HG03039 (cell line): Measurements from ENCODE around the gene FRMD8.

ENCODE experiments used
- ATAC-seq: cut with Tn5 transposase; IDR thresholded peaks from one replicate; pipeline ENCODE4 v1.9.1; 2021; ENCODE audit warnings: mild to moderate bottlenecking, moderate library complexity; ENCODE audit not compliant: unreplicated experiment

Gene FRMD8

DNA sequence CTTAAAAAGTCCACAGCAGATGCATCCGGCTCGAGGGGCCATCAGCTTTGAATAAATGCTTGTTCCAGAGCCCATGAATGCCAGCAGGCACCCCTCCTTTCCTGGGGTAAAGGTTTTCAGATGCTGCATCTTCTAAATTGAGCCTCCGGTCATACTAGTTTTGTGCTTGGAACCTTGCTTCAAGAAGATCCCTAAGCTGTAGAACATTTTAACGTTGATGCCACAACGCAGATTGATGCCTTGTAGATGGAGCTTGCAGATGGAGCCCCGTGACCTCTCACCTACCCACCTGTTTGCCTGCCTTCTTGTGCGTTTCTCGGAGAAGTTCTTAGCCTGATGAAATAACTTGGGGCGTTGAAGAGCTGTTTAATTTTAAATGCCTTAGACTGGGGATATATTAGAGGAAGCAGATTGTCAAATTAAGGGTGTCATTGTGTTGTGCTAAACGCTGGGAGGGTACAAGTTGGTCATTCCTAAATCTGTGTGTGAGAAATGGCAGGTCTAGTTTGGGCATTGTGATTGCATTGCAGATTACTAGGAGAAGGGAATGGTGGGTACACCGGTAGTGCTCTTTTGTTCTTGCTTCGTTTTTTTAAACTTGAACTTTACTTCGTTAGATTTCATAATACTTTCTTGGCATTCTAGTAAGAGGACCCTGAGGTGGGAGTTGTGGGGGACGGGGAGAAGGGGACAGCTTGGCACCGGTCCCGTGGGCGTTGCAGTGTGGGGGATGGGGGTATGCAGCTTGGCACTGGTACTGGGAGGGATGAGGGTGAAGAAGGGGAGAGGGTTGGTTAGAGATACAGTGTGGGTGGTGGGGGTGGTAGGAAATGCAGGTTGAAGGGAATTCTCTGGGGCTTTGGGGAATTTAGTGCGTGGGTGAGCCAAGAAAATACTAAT is 38.0 kb downstream of the FRMD8 start:
- ATAC-seq = no peak

DNA sequence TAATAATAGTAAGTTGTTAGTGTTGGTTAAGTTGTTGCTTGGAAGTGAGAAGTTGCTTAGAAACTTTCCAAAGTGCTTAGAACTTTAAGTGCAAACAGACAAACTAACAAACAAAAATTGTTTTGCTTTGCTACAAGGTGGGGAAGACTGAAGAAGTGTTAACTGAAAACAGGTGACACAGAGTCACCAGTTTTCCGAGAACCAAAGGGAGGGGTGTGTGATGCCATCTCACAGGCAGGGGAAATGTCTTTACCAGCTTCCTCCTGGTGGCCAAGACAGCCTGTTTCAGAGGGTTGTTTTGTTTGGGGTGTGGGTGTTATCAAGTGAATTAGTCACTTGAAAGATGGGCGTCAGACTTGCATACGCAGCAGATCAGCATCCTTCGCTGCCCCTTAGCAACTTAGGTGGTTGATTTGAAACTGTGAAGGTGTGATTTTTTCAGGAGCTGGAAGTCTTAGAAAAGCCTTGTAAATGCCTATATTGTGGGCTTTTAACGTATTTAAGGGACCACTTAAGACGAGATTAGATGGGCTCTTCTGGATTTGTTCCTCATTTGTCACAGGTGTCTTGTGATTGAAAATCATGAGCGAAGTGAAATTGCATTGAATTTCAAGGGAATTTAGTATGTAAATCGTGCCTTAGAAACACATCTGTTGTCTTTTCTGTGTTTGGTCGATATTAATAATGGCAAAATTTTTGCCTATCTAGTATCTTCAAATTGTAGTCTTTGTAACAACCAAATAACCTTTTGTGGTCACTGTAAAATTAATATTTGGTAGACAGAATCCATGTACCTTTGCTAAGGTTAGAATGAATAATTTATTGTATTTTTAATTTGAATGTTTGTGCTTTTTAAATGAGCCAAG is 38.9 kb downstream of the FRMD8 start:
- ATAC-seq = no peak

DNA sequence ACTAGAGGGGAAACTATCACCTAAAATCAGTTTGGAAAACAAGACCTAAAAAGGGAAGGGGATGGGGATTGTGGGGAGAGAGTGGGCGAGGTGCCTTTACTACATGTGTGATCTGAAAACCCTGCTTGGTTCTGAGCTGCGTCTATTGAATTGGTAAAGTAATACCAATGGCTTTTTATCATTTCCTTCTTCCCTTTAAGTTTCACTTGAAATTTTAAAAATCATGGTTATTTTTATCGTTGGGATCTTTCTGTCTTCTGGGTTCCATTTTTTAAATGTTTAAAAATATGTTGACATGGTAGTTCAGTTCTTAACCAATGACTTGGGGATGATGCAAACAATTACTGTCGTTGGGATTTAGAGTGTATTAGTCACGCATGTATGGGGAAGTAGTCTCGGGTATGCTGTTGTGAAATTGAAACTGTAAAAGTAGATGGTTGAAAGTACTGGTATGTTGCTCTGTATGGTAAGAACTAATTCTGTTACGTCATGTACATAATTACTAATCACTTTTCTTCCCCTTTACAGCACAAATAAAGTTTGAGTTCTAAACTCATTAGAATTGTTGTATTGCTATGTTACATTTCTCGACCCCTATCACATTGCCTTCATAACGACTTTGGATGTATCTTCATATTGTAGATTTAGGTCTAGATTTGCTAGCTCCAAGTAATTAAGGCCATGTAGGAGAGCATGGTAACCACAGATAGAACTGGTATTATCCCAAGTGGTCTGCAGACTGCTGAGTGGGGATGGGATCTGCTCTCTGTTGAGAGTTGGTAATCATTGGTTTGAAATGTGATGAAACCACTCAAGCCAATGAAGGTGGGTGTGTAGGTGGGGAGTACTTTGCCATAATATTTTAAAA is 39.8 kb downstream of the FRMD8 start:
- no peak for ATAC-seq

DNA sequence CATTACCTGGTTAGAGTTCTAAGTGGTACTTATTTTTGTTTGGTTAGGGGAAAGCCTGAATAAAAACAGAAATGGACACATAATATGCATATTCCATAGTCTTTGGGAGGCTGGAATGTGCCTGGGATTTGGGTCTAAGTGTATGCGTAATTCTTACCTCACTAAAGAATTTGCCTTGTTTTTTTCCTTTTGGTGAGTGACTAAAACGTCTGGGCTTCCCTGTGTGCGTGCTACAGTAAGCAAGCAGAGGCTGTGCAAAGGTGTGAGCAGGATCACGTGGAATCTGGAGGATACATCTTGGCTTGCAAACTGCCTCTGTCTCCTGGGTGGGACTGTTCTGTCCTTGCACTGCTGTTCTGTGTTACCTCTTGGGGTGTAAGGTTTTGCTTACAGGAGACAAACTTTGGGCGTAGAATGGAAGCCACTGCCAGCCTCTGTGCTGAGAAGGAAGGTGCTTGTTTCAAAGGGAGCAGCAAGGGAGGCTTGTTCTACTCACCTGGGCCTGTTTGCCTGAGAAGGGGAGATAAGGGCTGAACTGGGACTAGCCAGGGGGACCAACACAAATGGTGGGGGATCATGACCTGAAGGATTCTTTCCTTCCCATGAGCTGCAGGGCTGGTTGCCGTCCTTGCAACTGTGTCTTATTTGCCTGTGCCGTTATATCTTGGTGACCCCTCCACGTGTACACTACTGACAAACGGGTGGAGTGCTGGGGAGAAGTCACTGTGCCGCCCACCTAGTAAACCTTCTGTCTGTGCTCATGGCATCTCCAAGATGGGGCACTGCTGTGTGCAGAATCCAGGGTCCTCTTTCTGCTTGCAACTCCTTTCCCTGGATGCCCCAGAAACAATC is 40.6 kb downstream of the FRMD8 start:
- no peak for ATAC-seq

DNA sequence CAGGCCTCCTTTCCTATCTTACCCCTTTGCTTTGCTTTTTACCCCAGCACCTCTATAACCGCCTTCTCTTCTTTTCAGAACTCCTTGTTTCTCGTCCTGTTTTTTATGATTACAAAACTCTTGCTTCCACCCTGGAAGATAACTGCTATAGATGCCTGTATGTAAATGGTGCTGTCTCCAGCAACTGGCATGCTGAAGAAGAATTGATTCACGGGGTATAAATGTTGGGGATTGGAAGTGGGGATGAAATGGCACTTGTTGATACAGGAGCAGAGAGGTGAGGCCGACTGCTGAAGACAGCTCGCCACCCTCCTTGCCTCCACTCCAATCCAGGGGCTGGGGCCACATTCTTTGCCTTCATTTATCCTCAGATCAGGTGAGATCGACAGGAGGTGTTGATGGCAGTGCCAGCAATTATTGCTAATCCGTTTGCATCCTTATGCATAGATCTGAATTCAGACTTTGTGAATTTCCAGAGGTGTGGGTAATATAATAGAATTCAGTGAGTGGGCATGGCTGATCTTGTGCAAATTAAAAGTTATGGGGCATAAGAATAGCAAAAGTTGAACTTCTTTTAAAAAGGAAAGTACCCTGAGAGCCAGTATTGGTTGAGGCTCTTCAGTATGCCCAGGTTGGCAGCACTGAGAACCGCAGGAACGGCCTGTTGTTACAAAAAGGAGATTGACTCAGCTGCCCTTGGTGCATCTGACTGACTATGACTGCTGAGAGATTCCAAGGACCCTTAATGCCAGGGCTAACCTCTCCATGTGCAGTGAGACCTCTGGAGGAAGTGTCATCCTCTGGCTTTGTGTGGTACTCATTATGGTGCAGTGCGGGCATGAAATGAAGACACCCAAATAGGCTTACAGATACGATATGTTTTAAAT is 41.5 kb downstream of the FRMD8 start:
- ATAC-seq = no peak

DNA sequence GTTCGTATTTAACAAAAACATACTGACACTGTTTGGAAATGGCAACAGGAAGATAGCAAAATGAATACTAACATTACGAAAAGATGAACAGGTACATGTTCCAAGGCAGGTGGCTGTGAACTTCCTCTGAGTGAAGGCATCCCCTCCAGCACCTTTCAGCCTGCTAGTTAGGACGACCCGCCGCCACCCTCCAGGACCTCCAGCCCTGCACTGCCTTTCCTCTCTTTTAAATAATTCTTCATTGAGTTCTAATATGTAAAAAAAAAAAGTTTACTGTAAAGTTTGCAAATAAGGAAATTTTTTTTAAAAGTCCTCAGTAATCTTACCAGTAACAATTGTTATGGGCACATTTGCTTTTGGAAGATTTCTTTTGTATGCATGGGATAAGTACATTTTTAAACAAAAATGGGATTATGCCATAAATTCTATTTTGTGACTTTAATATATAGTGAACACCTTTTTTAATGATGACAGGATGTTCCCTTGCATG is 42.2 kb downstream of the FRMD8 start:
- ATAC-seq = no peak

DNA sequence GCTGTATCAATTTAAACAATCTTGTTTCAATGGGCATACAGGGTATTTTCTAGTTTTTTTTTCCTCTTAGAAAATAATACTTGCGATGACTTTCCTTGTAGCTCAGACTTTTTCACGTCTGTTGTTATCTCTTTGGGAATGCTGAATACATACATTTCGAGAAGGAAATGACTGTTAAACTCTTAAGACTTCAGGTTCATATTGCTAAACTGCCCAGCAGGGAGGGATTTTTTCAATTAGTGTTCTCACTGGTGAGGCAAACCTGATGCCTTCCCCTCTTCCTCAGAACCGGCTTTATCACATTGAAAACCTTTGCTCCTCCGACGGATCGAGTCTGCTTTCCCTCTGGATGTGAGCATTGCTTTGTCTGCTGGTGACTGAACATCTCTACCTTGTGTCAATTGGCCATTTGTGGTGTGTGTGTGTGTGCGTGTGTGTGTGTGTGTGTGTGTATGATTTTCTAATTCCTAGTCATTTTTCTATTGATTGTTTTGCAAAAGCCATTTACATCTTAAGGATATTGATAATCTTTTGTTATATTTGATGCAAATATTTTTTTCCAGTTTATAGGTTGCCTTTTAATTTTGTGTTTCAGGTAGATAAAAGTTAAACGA is 42.7 kb downstream of the FRMD8 start:
- ATAC-seq = no peak

DNA sequence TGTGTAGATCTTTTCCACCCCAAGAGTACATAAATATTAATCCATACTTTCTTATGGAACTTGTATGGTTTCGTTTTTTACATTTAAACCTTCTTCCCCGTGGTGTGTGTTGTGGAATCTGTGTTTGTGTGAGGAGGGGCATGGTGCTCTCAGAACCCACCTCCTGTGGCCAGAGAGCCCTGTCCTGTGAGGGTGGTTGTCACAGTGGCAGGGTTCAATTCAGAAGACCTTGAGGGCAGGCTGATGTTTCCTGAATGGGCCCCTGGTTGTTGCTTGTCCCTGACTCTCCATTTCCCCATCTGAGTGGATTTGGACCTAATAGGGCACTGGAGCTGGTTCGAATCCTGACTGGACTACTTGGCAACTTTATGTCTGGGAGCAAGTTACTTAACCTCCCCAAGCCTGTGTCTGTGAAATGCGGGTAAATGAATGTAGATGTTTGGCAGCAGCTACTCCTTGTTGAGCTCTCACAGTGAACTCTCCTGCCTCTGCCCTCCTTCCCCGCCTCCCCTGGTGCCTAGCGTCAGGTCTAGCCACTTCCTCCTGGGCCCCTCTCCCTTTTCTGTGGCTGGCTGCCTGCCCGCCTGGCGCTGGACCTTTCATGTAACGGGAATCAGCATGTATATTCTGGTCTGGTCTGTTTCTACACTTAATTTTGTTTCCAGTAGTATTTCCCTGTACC is 43.4 kb downstream of the FRMD8 start:
- no peak for ATAC-seq

DNA sequence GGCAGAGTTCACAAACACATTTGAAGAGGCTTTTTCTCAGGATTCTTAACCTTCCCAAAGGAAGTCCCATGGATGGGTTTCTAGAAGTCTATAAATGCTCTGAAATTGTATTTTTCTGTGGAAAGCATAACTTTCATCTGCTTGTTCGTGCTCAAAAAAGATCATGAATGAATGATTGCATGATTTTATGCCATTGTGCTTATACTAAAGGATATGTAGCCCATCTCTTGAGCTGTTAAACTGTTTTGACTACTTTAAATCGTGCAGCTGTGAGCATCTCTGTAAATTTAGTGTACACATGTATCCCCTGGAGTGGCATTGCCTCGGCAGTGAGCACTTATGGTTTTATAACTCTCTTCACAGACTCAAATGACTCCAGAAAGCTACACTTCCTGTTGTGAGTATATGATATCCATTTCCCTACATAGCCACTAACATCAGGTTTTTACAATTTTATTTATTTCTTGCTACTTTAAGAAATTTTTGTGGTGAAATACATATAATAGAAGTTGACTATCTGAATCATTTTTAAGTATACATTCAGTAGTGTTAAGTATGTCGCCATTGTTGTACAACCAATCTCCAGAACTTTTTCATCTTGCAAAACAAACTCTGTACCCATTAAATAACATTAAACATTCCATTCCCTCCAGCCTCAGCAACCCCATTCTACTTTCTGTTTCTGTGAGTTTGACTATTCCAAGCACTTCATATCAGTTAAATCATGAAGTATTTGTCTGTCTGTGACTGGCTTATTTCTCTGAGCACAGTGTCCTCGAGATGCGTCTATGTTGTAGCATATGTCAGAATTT is 44.2 kb downstream of the FRMD8 start:
- no peak for ATAC-seq

DNA sequence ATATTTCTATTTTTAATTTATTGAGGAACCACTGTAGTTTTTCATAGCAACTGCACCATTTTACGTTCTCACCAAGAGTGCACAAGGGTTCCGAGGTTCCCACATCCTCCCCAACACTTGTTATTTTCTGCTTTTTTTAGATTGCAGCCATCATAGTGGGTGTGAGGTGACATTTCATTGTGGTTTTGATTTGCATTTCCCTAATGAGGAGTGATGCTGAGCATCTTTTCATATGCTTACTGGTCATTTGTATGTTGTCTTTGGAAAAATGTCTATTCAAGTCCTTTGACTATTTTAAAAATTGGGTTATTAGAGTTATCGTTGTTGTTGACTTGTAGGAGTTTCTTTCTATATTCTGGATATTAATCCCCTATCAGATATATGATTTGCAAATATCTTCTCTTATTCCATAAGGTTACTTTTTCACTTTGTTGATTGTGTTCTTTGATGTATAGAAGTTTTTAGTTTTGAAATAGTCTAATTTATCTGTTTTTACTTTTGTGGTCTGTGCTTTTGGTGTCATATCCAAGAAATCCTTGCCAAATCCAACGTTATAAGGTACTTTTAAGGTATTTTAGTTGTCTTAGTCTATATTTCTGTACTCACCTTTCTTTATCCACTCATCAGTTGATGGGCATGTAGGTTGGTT is 45.1 kb downstream of the FRMD8 start:
- no peak for ATAC-seq

DNA sequence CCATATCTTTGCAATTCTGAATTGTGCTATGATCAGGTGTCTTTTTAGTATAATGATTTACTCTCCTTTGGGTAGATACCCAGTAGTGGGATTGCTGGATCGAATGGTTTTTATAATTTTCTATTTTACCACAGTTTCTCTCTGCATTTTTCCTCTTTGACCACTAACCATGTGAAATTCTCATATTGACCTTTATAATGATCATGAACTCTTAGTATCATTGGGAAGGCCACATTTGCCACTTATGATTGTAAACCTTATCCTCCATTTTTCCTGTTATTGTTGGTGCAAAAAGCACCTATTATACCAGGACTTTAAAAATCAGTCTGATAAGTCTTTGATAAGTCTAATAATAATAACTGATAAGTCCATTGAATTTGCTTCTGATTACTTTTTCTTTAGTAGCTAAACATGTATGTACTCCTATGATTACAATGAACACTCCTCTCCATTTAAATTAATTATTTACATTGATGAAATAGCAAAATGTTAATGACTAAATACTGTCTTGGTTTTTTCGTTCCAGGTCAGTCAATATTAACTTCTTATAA is 45.7 kb downstream of the FRMD8 start:
- no peak for ATAC-seq

DNA sequence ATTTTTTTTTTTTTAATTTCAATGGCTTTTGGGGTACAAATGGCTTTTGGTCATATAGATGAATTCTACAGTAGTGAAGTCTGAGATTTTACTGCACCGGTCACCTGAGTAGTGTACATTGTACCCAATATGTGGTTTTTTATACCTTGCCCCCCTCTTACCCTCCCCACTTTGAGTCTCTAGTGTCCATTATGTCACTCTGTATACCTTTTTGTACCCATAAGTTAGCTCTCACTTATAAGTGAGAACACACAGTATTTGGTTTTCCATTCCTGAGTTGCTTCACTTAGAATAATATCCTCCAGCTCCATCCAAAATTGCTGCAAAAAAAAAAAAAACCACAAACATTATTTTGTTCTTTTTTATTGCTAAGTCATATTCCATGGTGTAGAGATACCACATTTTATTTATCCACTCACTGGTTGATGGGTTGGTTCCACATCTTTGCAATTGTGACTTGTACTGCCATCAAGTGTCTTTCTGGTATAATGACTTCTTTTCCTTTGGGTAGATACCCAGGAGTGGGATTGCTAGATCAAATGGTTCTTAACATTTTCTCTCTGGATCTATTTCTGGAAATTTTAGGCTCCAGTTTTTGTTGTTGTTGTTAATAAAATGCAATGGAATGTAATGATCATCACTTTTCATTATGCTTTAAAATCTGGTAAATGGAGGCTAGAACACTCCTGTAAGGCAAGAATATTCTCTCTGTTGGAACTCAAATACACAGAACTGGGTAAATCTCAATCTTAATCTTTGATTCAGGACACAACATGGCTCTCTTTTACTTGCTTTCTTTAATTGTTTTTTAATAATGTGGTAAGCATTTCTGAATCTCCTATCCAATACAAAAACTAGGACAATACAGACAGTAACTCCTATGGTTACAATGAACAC is 46.5 kb downstream of the FRMD8 start:
- ATAC-seq = no peak

DNA sequence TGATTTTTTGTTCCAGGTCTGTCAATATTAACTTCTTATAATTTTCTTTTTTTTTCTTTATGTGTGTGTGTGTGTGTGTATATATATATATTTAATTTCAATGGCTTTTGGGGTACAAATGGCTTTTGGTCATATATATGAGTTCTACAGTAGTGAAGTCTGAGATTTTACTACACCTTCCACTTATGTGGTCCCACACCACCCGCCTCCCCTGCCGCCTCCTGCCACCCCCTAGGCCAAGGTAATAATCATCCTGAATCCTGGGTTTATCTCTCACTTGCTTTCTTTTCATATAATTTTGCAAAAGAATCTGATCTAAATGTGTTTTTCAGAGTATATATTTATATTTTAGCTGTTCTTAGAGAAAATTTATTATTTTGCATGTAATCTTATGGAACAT is 47.2 kb downstream of the FRMD8 start:
- ATAC-seq = no peak

DNA sequence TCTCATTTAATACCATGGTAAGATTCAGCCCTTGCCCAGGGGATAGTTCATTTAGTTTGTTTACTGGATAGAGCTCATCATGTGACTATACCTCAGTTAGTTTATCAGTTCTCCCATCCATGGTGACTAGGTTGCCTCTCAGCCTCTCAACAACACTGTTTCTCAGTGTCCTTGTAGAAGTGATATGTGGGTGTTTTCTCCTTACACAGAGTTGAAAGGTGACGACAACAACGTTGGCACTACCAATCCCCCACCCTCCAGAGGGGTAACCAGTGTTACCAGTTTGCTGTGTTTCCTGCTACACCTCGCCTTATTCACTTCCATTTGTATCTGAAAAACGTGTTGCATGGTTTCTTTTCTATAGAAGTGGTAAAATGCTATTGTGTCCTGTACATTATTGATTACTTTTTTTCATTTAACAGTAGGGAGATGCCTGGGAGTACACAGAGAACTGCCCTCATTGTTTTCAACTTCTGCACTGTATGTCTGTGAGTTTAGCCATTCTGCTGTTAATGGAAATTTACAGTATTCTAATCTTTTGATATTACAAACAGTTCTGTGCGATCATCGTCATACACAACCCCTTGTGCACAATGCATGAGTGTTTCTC is 47.7 kb downstream of the FRMD8 start:
- no peak for ATAC-seq
